NCI-H1048 (cell line): ENCODE results near the gene SLU7.

Experiments used
- DNase-seq: peaks from one replicate; lab custom pipeline; 2025; lab: John Stamatoyannopoulos, UW

The SLU7 gene

DNA sequence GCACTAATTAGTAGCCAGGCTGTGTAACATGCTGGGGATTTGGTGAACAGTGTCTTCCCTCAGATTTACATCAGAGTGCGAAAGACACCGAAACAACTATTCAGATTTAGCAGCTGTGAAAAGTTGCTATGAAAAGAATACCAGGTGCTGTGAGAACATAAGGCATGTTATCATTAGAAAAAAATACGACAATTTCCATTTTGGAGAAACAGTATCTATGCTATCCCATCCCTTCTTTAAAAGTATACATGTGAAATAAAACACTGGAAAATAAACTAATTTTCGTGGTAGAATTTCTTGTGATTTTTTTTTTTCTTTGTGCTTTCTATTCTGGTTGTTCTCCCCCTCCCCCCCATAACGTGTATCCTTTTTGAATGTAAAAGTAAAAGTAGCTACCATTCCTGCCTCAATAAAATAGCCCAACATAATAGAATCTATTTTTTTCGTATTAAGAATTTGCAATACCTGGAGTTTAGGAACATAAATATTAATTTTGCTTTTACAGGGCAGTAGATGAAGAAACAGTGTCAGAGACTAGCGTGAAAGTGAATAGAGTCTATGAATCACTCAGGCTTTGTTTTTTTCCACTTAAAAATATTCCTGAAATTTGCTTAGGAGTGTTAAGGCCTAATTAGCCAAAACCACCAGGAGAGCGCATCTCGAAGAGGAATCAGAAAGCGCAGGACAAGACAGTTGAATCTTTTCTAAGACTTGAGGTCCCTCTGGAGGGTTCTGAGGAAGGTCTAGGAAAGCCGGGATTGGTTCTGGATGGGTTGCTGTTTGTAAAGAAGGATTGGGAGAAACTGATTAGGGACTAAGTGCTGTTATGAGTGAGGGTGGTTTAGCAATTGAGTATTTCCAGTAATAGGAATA lies 813 bp upstream of the SLU7 start:
- no peak for DNase-seq

- peak; percentile 80 for DNase-seq
These were observed 19.2 kb downstream of the SLU7 start, which contains the start of gene FAM200C for GRCh38 chr5:160399402-160400353. FAM200C (minus strand) TSS chr5:160400054; CDS start chr5:160395490, 4,564 bp downstream.

GRCh38 chr5:160398806-160399205 lies 20.1 kb downstream of the SLU7 start:
- no peak for DNase-seq

GRCh38 chr5:160397492-160397891 lies 21.4 kb downstream of the SLU7 start:
- DNase-seq = no peak

DNA sequence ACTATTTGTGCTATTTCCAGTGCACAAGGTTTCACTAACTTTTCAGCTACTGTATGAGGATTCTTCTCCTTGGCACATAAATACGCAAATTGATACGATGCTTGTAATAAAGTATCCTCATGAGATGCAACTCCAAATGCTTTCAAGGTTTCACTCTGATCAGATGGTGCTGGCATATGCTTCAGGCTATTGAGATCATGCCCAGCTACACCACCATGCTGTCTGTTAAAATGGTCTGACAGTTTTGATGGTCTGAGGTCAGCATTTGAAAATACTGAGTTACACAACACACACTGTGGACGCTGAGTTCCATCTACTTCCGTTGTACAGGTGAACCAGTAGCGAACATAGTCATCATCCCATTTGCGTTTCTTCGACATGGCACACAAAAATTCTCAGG lies 23.8 kb downstream of the SLU7 start:
- no peak for DNase-seq

DNA sequence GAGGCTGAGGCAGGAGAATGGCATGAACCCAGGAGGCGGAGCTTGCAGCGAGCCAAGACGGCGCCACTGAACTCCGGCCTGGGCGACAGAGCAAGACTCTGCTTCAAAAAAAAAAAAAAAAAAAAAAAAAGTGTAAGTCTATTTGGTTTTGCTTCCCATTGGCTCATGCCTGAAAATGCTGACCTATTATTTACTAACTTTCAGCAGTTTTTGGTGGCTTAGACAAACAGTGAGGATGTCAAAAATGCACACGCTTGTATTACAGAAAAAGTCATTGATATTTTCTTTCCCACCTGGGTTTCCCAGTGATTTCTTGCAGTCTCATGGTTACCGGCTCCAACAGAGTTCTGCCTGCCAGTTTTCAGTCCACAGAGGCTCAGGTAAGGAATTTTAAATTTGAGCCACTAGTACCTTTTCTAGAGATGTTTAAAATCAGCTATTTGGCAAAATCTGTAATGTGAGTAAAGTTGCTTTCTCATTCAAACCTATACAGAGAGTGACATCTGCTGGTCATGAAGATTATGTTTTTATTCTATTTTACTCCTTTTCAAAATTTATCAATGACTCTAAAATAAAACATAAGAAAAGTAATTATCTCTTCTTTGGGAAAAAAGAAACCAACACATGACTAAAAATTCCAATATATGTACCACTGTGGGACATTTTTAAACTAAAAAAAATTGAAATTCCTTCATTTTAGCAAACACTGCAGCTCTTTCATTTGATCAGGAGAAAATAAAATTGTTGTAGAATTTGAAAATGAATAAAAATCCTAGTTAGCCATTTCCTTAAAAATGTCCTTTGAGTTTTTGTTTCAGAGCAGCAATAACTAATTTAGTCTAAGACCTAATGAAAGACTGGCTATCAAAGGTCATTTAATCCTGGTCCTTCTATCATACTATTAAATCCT lies 27.8 kb downstream of the SLU7 start:
- DNase-seq = no peak

GRCh38 chr5:160387445-160387844 lies 31.4 kb downstream of the SLU7 start:
- DNase-seq = no peak

DNA sequence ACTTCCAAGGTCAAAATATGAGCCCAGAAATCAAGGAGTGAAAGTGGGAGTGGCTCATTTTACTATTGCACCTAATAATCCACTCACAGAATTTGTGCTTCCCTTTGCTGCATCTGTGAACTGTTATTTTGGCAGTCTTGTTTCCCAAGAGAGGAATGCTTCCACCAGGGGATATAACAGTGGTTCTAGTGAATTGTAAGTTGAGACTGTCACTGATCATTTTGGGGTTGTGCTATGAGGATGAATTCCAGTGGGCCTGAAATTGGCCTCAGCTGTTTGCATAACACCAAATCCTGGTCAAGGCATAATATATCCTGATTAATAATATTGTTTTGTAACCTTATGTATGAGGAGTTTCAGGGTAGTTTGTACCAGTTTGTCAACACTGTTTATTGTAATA lies 33.4 kb downstream of the SLU7 start:
- DNase-seq = no peak

DNA sequence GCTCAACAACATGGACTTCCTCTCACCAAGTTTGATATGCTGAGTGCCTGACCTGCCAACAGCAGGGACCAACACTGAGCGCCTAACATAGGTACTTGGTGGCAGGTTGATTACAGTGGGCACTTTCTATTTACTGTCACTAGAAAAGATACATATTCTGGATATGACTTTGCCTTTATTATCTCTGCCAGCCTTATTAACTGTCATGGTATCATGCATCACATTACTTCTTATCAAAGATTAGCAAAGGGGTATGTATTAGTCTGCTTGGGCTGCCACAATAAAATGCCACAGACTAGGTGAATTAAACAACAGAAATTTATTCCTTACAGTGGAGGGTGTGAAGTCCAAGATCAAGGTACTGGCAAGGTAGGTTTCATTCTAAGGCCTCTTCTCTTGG lies 34.2 kb downstream of the SLU7 start:
- no peak for DNase-seq

DNA sequence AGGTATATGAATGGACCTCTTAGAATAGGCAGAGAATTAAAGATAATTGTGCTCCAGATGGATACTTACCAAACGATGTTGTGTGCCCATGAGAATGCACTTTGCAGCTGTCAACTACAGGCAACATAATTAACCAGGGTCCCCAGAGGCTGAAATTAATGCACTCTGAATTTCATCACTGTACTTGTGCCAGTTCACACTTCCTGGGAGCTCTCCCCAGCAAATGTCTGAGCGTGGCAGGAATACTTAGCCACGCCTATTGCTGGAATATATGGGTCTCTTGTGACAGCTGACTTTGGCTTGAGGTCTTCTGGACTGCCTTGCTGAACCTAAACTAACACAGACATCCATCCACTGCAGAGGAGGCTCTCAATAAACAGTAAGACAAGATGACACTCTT lies 36.5 kb downstream of the SLU7 start:
- no peak for DNase-seq

GRCh38 chr5:160380041-160380440 lies 38.8 kb downstream of the SLU7 start:
- no peak for DNase-seq

GRCh38 chr5:160379511-160379910 lies 39.4 kb downstream of the SLU7 start:
- DNase-seq = no peak

GRCh38 chr5:160378330-160378729 lies 40.6 kb downstream of the SLU7 start:
- no peak for DNase-seq

DNA sequence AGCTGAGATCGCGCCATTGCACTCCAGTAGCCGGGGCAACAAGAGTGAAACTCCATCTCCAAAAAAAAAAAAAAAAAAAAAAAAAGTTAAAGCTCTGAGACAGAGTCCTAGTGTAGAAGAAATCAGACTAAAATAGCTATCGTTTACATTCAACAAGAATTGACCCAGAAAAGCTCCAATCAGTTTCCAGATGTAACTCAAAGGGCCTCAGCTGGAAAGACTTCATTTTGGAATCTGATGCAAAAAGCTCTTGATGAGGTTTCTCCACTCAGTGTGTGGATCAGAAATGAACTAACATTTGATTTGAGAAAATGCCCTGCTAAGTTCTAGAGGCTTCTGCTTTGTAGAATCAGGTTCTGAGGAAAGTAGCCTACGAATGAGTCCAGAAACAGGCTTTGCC lies 41.2 kb downstream of the SLU7 start:
- no peak for DNase-seq

DNA sequence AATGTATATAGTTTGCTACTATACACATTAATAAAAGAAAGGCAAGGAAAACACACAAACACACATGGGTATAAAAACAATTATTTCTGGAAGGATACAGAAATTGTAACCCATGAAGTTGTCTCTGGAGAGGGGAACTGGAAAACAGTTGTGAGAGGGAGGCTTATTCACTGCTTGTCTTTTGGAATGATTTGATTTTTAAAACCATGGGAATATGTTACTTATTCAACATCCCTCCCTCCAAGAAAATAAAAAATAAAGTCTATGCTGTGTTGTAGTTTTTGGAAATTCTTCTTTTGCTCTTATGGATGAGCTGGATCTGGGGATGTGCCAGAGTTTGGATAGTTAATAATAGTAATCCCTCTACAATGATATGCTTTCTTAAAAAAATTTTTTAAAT lies 42.5 kb downstream of the SLU7 start:
- no peak for DNase-seq

- DNase-seq = no peak
These were observed 43.2 kb downstream of the SLU7 start for GRCh38 chr5:160375701-160376100.

DNA sequence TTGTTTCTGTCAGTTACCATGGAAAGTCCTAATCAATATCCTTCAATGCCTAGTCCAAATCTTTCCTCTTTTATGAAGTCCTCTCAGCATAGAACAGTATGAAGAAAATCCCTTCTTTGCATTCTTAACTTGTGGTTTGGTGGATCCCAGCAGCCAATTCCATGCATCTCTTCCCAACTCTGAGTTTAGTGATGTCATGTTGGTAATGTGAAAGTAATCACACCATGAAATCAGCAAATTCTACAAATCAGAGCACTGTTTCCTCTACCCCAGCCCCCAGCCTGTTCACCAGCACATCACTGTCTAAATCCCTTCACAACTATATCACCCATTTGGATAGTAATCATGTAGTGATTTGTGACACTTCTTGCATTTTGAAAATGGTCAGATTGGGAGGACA lies 43.7 kb downstream of the SLU7 start:
- no peak for DNase-seq

DNA sequence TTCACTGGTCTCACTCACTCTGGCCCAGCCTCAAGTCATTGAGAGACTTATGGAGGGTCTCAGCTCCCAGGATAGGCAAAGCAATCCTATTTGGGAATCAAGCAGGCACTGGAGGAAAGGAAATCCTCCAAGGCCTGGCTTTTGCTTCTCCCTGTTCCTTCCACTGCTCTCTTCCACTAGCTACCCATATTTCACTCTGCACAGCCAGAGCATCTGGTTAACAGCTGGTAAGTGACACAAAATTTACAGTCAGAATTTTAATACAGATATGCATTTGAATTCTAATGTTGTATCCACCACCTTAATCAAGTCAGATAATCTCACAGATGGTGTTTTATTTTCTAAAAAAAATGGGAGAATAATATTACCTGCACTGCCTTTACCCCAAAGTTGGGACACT lies 47.6 kb downstream of the SLU7 start:
- DNase-seq = no peak

DNA sequence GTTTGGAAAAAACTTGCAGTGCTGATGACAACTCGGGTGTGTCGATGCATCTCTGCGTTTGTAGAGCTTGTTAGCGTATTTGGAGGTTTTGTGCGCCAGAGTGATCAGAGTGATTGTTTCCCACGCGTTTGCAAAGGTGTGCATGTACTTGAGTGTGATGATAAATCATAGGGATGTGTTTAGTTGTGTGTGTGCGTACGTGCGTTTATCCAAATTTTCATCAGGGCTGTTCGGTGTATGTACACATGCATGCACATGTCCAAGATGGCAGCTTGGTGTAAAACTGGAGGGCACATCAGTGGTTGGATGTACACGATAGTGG lies 48.2 kb downstream of the SLU7 start:
- DNase-seq = no peak

DNA sequence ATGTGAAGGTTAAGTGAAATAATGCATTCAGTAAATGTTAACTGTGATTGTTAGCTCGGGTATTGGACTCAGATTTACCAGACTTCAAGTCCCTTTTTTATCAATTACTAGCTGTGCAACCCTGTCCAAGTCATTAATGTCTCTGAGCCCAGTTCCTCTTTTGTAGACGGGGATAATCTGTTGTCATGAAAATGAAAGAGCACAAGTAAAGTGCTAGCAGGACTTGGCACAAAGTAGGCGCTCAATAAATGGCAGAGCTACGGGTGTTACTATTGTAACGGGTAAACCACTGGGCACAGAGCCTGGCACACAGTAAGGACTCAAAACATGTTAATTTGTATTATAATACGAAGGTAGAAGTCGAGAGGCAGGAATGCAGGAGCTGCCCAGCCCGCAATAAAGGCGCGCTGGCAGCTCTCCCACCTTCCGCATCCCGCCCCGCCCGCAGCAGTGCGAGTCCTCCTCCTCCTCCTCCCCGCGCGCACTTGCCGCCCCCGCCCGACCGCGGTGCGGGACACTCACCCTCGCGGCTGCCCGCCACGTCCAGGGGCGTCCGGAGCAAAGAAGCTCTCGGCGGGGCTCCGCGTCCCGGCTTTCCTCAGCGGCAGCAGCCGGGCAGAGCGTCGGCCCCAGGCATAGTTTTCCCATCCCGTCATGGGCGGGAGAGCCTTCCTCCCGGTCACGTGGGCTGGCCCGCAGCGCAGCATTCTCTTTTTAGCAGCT lies 48.7 kb downstream of the SLU7 start, which contains the start of gene C1QTNF2:
TSS of gene C1QTNF2 (minus strand) at position 637 of the 723 bp plus-strand sequence. CDS start 15,615 bp downstream, outside the sequence.
- no peak for DNase-seq

GRCh38 chr5:160367885-160368284 lies 51.0 kb downstream of the SLU7 start:
- no peak for DNase-seq
